ENCODE results near the gene TTLL11.

DNA sequence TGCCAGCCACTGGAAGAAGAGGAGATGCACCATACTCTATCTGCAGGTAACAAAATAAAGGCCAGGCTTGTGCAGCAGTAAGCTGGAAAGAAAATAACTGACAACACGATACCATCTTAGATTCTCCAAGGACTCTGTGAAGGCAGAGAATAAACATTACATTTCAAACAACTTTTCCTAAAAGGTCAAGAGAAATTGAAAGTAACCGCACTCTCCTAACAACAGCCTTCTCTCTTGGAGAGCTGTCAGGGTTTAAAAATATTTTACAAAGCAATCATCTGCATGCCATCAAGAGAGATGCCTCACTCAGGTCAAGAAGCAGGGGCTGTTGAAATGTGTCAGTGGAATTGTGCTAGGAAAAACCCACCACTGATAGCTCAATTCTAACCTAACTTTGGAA lies 13.5 kb upstream of the TTLL11 start:
- TF ChIP-seq POLR2A (IDR thresholded peaks at IDR 0.05): no peak
- TF ChIP-seq, protein P1, sequence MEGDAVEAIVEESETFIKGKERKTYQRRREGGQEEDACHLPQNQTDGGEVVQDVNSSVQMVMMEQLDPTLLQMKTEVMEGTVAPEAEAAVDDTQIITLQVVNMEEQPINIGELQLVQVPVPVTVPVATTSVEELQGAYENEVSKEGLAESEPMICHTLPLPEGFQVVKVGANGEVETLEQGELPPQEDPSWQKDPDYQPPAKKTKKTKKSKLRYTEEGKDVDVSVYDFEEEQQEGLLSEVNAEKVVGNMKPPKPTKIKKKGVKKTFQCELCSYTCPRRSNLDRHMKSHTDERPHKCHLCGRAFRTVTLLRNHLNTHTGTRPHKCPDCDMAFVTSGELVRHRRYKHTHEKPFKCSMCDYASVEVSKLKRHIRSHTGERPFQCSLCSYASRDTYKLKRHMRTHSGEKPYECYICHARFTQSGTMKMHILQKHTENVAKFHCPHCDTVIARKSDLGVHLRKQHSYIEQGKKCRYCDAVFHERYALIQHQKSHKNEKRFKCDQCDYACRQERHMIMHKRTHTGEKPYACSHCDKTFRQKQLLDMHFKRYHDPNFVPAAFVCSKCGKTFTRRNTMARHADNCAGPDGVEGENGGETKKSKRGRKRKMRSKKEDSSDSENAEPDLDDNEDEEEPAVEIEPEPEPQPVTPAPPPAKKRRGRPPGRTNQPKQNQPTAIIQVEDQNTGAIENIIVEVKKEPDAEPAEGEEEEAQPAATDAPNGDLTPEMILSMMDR (IDR thresholded peaks at IDR 0.05): no peak
